IMR-90 (cell line): ENCODE results near the gene GGA3. TPM values are rescaled to one million over a fixed set of nuclear protein-coding genes. Genes with fewer than 3 reads are reported as not detected.

ENCODE experiments used
- ATAC-seq: fragments of 200-7000 bp; cut with Tn5 transposase; 2 replicates; pipeline ENCODE4 v1.9.1; 2020; ENCODE audit warnings: low read depth, mild to moderate bottlenecking, moderate library complexity
- BruUV-seq: library from RNA; stranded (reverse); fragments of 400-500 nt; replicated peaks from 2 replicates; lab custom pipeline; 2021; lab: Mats Ljungman, UMichigan
- CTCF ChIA-PET: fragments of 300-600 bp; formaldehyde crosslinking; extraction: SDS; loops from one replicate; lab custom pipeline; 2021; ENCODE audit warnings: antibody characterized with exemption; lab: Yijun Ruan, JAX
- POLR2A ChIA-PET: fragments of 300-600 bp; sonication (Branson Sonifier 250); formaldehyde crosslinking; loops from one replicate; lab custom pipeline; 2022; ENCODE audit warnings: antibody characterized with exemption; ENCODE audit not compliant: unreplicated experiment; lab: Charles Lee
- DNase-seq: peaks from one replicate; pipeline ENCODE4 v3.0.0; 2013
- H2AFZ ChIP-seq: replicated peaks from 2 replicates; pipeline ENCODE3; 2013; ENCODE audit warnings: low read length, mild to moderate bottlenecking; ENCODE audit not compliant: poor library complexity
- H2AK5ac ChIP-seq: 2 replicates; pipeline ENCODE4 v1.6.1; 2013; ENCODE audit warnings: low read depth, low read length, inconsistent platforms
- H2AK9ac ChIP-seq: replicated peaks from 2 replicates; pipeline ENCODE3; 2013; ENCODE audit warnings: mild to moderate bottlenecking, low read depth, low read length, moderate library complexity; ENCODE audit not compliant: poor library complexity
- H2BK120ac ChIP-seq: 2 replicates; pipeline ENCODE4 v1.6.1; 2013; ENCODE audit warnings: low read depth, low read length, inconsistent platforms
- H2BK15ac ChIP-seq: 3 replicates; pipeline ENCODE4 v1.6.1; 2013; ENCODE audit warnings: low read depth, low read length, inconsistent platforms
- H2BK20ac ChIP-seq: 2 replicates; pipeline ENCODE4 v1.6.1; 2013; ENCODE audit warnings: low read depth, mild to moderate bottlenecking, inconsistent platforms, low read length, moderate library complexity
- H2BK5ac ChIP-seq: 2 replicates; pipeline ENCODE4 v1.6.1; 2013; ENCODE audit warnings: mild to moderate bottlenecking, low read depth, low read length, inconsistent platforms; ENCODE audit not compliant: poor library complexity, severe bottlenecking
- H3K14ac ChIP-seq: replicated peaks from 2 replicates; pipeline ENCODE4 v1.6.1; 2013; ENCODE audit warnings: low read depth, low read length, inconsistent platforms
- H3K18ac ChIP-seq: 2 replicates; pipeline ENCODE4 v1.6.1; 2013; ENCODE audit warnings: low read depth, low read length, control low read depth
- H3K23ac ChIP-seq: 2 replicates; pipeline ENCODE4 v1.6.1; 2013; ENCODE audit warnings: low read depth, low read length, inconsistent platforms
- H3K27ac ChIP-seq: 2 replicates; pipeline ENCODE4 v1.5.1; 2013; ENCODE audit warnings: mild to moderate bottlenecking, control low read depth, low read length; ENCODE audit not compliant: insufficient read depth
- H3K27me3 ChIP-seq: 2 replicates; pipeline ENCODE4 v1.6.1; 2013; ENCODE audit warnings: low read length; ENCODE audit not compliant: control insufficient read depth, insufficient read depth
- H3K36me3 ChIP-seq: 2 replicates; pipeline ENCODE4 v1.6.1; 2013; ENCODE audit warnings: low read length, mixed read lengths; ENCODE audit not compliant: control insufficient read depth, insufficient read depth
- H3K4ac ChIP-seq: 2 replicates; pipeline ENCODE4 v1.6.1; 2013; ENCODE audit warnings: low read depth, low read length, inconsistent platforms
- H3K4me1 ChIP-seq: 2 replicates; pipeline ENCODE4 v1.6.1; 2013; ENCODE audit warnings: low read length, mixed read lengths; ENCODE audit not compliant: control insufficient read depth, insufficient read depth
- H3K4me2 ChIP-seq: 2 replicates; pipeline ENCODE4 v1.6.1; 2013; ENCODE audit warnings: low read depth, mild to moderate bottlenecking, control low read depth, low read length, moderate library complexity
- H3K4me3 ChIP-seq: 2 replicates; pipeline ENCODE4 v1.5.1; 2013; ENCODE audit warnings: low read depth, mild to moderate bottlenecking, control low read depth, low read length, moderate library complexity; ENCODE audit not compliant: insufficient read depth
- H3K56ac ChIP-seq: 2 replicates; pipeline ENCODE4 v1.6.1; 2013; ENCODE audit warnings: low read length, inconsistent platforms; ENCODE audit not compliant: insufficient read depth; ENCODE audit errors: extremely low read depth
- H3K79me1 ChIP-seq, 2 experiments: 2 replicates each; pipeline ENCODE4 v1.6.1; 2013; ENCODE audit warnings: low read length in 2 of 2, inconsistent platforms in 1 of 2, low read depth in 1 of 2
- H3K9ac ChIP-seq: 2 replicates; pipeline ENCODE4 v1.6.1; 2013; ENCODE audit warnings: low read depth, low read length, control low read depth
- H3K9me1 ChIP-seq: 2 replicates; pipeline ENCODE4 v1.6.1; 2013; ENCODE audit warnings: low read length, inconsistent platforms; ENCODE audit not compliant: insufficient read depth
- H3K9me3 ChIP-seq: 2 replicates; pipeline ENCODE4 v1.6.1; 2013; ENCODE audit warnings: low read length; ENCODE audit not compliant: control insufficient read depth, insufficient read depth
- H4K20me1 ChIP-seq: 2 replicates; pipeline ENCODE4 v1.6.1; 2013; ENCODE audit warnings: low read length, inconsistent platforms; ENCODE audit not compliant: insufficient read depth
- H4K5ac ChIP-seq: 2 replicates; pipeline ENCODE4 v1.6.1; 2013; ENCODE audit warnings: mild to moderate bottlenecking, low read depth, low read length, control low read depth
- H4K8ac ChIP-seq, 2 experiments: 2 replicates each; pipeline ENCODE4 v1.6.1; 2013; ENCODE audit warnings: low read depth in 2 of 2, low read length in 2 of 2, control low read depth in 1 of 2, inconsistent platforms in 1 of 2
- H4K91ac ChIP-seq: 2 replicates; pipeline ENCODE4 v1.6.1; 2013; ENCODE audit warnings: low read depth, low read length, inconsistent platforms; ENCODE audit not compliant: insufficient read depth
- NFE2L2 ChIP-seq: fragments of 150-350 bp; IDR thresholded peaks from 2 replicates; pipeline ENCODE4 v1.6.1; 2016; ENCODE audit warnings: low read depth, mild to moderate bottlenecking, low read length
- RFX5 ChIP-seq: IDR thresholded peaks from 2 replicates; pipeline ENCODE4 v1.8.0; 2012; ENCODE audit warnings: low read depth, mild to moderate bottlenecking, low read length, moderate library complexity
- SMC3 ChIP-seq: fragments of 150-350 bp; IDR thresholded peaks from 2 replicates; pipeline ENCODE4 v1.6.1; 2016; ENCODE audit warnings: low read depth, mild to moderate bottlenecking, antibody characterized with exemption, low read length, moderate library complexity
- WGBS, 2 experiments: methylation state at CpG; one replicate each; pipeline versions ENCODE4 v1.1.5 to v1.1.7; 2013; ENCODE audit warnings: missing lambda C conversion rate in 2 of 2; ENCODE audit not compliant: insufficient read length in 1 of 2; ENCODE audit errors: extremely low coverage in 2 of 2; 5-methylcytosine and 5-hydroxymethylcytosine counted together
- dilution Hi-C: fragments of 300-500 bp; cut with HindIII; formaldehyde crosslinking; loops from one replicate; pipeline ENCODE4 v1.14.3; 2018; ENCODE audit warnings: low sequenced_read_pairs; ENCODE audit not compliant: unreplicated experiment
- in situ Hi-C: fragments of 300-500 bp; cut with MboI; formaldehyde crosslinking; loops from 3 replicates; pipeline ENCODE4 v1.14.3; 2019; ENCODE audit warnings: low sequenced_read_pairs, inconsistent platforms, mixed read lengths
- intact Hi-C: fragments of 100-400 bp; cut with micrococcal nuclease; formaldehyde crosslinking; loops from 2 replicates; pipeline ENCODE4 v1.10.0; 2022
- polyA plus RNA-seq, 3 experiments: library from polyadenylated mRNA; depleted of rRNA; stranded (reverse); fragments of >200 nt; gene quantifications; 2 replicates each; pipeline ENCODE4 v1.2.3, GENCODE V29; 2012; ENCODE audit warnings: low replicate concordance in 1 of 3
- total RNA-seq: library from RNA; depleted of rRNA; stranded (reverse); fragments of >200 nt; gene quantifications from 2 replicates; pipeline ENCODE4 v1.2.3, GENCODE V29; 2012

The GGA3 gene
- total and polyA plus RNA-seq, 2 of the 4 experiments (the other 2 are of a cell fraction): 15.1 to 35.2 TPM

GRCh38 chr17:75231741-75232464 is 29.5 kb downstream of the GGA3 start:
- peaks cover 62% of the 10 kb centered on the region for H3K36me3 ChIP-seq
- in situ Hi-C loops: no loop called here

More at GRCh38 chr17:75231741-75232464, 29.5 kb downstream of the GGA3 start:
- Histone ChIP-seq H4K91ac (no peak overlapping the region), H3K56ac (no peak overlapping the region), H3K23ac (no peak overlapping the region), H4K20me1 (no peaks in the 10 kb centered on the region), H3K14ac (no peak overlapping the region), H3K79me1 (peaks cover 2 to 10% of the 10 kb centered on the region in 2 experiments; a peak in 2 of 4 replicates), H3K9ac (no peak overlapping the region), H2BK5ac (no peak overlapping the region), H3K9me1 (no peaks in the 10 kb centered on the region), H2AK5ac (no peak overlapping the region), H3K27ac (no peak overlapping the region), H4K8ac (no peak overlapping the region), H2BK20ac (no peak overlapping the region), H2BK15ac (no peak overlapping the region), H3K27me3 (no peaks in the 10 kb centered on the region), H3K18ac (no peak overlapping the region), H3K4me3 (no peak overlapping the region), H3K4me1 (no peaks in the 10 kb centered on the region), H4K5ac (no peak overlapping the region), H2AFZ (no peak overlapping the region), H2AK9ac (no peak overlapping the region), H3K4me2 (no peak overlapping the region), H3K4ac (no peak overlapping the region), H3K9me3 (no peaks in the 10 kb centered on the region), H2BK120ac (no peak overlapping the region)
- POLR2A ChIA-PET: no interaction called here
- TF ChIP-seq SMC3: no peak
- no peak for TF ChIP-seq RFX5
- no peak for TF ChIP-seq NFE2L2
- 89% methylated on average over 6 of the region's 18 CpGs; no CpG with 5 or more reads in 1 of the 2 experiments for WGBS, 2 experiments
- BruUV-seq: no TSS peak
- DNase-seq (no peak), ATAC-seq (no peak)
- intact Hi-C loops: no loop called here
- CTCF ChIA-PET: interaction anchor here (1.3 kb wide), 1 partner anchor 9 kb away, joined by 5 read pairs; no protein-coding TSS in a partner anchor
- dilution Hi-C loops: no loop called here
